SK-N-SH (cell line): ENCODE measurements around the gene GATAD2A. TPM values are rescaled to one million over a fixed set of nuclear protein-coding genes. Genes with fewer than 3 reads are reported as not detected.

Experiments used
- CTCF ChIA-PET: fragments of 300-600, 350-600 bp; formaldehyde crosslinking; extraction: SDS; loops from one replicate; lab custom pipeline; 2021; lab: Yijun Ruan, JAX
- POLR2A ChIA-PET: fragments of 350-600 bp; sonication (Branson Sonifier 250); formaldehyde crosslinking; extraction: SDS; loops from one replicate; lab custom pipeline; 2020; ENCODE audit warnings: antibody characterized with exemption, inconsistent platforms; lab: Yijun Ruan, JAX
- DNase-seq: peaks from one replicate; pipeline ENCODE4 v3.0.0; 2012
- H2AFZ ChIP-seq: fragments of 200-600 bp; sonication (generic); 2 replicates; pipeline ENCODE4 v1.8.1; 2016; ENCODE audit warnings: antibody characterized with exemption, mild to moderate bottlenecking, low read depth
- H3F3A ChIP-seq: fragments of 200-600 bp; sonication (generic); replicated peaks from 2 replicates; pipeline ENCODE3; 2016; ENCODE audit warnings: antibody characterized with exemption, mild to moderate bottlenecking; ENCODE audit not compliant: insufficient read depth
- H3K27ac ChIP-seq, 2 experiments: fragments of 200-500 bp in 1 of 2; fragments of 200-600 bp in 1 of 2; sonication (Bioruptor generic) in 1 of 2; sonication (generic), shearing (Covaris generic) in 1 of 2; 2 replicates each; pipeline versions ENCODE4 v1.5.1 to v1.6.1; 2014 to 2016; ENCODE audit warnings: low read depth in 2 of 2, inconsistent platforms in 1 of 2, low read length in 1 of 2, mild to moderate bottlenecking in 1 of 2, mixed read lengths in 1 of 2
- H3K27me3 ChIP-seq: fragments of 200-600 bp; sonication (generic), shearing (Covaris generic); 2 replicates; pipeline ENCODE4 v1.6.1; 2016; ENCODE audit warnings: mixed run types; ENCODE audit not compliant: insufficient read depth
- H3K36me3 ChIP-seq, 2 experiments: fragments of 200-500 bp in 1 of 2; fragments of 200-600 bp in 1 of 2; sonication (Bioruptor generic) in 1 of 2; sonication (generic) in 1 of 2; replicated peaks in 1 of 2; 2 replicates each; pipeline versions ENCODE3 to v1.5.1; 2014 to 2016; ENCODE audit warnings: low read length in 1 of 2, mild to moderate bottlenecking in 1 of 2; ENCODE audit not compliant: insufficient read depth in 2 of 2, control insufficient read depth in 1 of 2
- H3K4me1 ChIP-seq, 2 experiments: fragments of 200-500 bp in 1 of 2; fragments of 200-600 bp in 1 of 2; sonication (Bioruptor generic) in 1 of 2; sonication (generic), shearing (Covaris generic) in 1 of 2; 2 replicates each; pipeline versions ENCODE4 v1.5.1 to v1.6.1; 2014 to 2016; ENCODE audit warnings: low read depth in 1 of 2, low read length in 1 of 2, mixed run types in 1 of 2; ENCODE audit not compliant: insufficient read depth in 2 of 2, control insufficient read depth in 1 of 2
- H3K4me2 ChIP-seq: fragments of 200-600 bp; sonication (generic), shearing (Covaris generic); 2 replicates; pipeline ENCODE4 v1.6.1; 2017; ENCODE audit warnings: mixed run types
- H3K4me3 ChIP-seq, 2 experiments: fragments of 200-500 bp in 1 of 2; fragments of 200-600 bp in 1 of 2; sonication (Bioruptor generic) in 1 of 2; sonication (generic), shearing (Covaris generic) in 1 of 2; 2 replicates each; pipeline versions ENCODE4 v1.5.1 to v1.8.1; 2014 to 2016; ENCODE audit warnings: low read depth in 2 of 2, inconsistent platforms in 1 of 2, low read length in 1 of 2, mild to moderate bottlenecking in 1 of 2, mixed read lengths in 1 of 2, moderate library complexity in 1 of 2
- H3K79me2 ChIP-seq: fragments of 200-600 bp; sonication (generic); 2 replicates; pipeline ENCODE4 v1.8.1; 2017; ENCODE audit warnings: mild to moderate bottlenecking; ENCODE audit not compliant: insufficient read depth
- H3K9ac ChIP-seq: fragments of 200-600 bp; sonication (generic); 2 replicates; pipeline ENCODE4 v1.6.1; 2017; ENCODE audit warnings: mixed run types
- H3K9me2 ChIP-seq: fragments of 200-600 bp; sonication (generic); 2 replicates; pipeline ENCODE4 v1.6.1; 2017; ENCODE audit warnings: mixed run types
- H3K9me3 ChIP-seq: fragments of 200-600 bp; sonication (generic); 2 replicates; pipeline ENCODE4 v1.6.1; 2017; ENCODE audit warnings: mixed run types, mild to moderate bottlenecking, moderate library complexity
- H4K20me1 ChIP-seq: fragments of 200-600 bp; sonication (generic); 2 replicates; pipeline ENCODE4 v1.6.1; 2017; ENCODE audit warnings: mild to moderate bottlenecking, mixed run types; ENCODE audit not compliant: insufficient read depth
- EZH2phosphoT487 ChIP-seq: fragments of 200-600 bp; sonication (generic); IDR thresholded peaks from 2 replicates; pipeline ENCODE4 v1.6.1; 2017; ENCODE audit warnings: low read depth, mixed run types, mild to moderate bottlenecking, antibody characterized with exemption, moderate library complexity, borderline replicate concordance
- MXI1 ChIP-seq: IDR thresholded peaks from 2 replicates; pipeline ENCODE4 v1.6.1; 2012; ENCODE audit warnings: mild to moderate bottlenecking, low read depth, low read length, improper control_type of control experiment
- RAD21 ChIP-seq: IDR thresholded peaks from 2 replicates; pipeline ENCODE4 v1.6.1; 2012; ENCODE audit warnings: mild to moderate bottlenecking, low read length
- REST ChIP-seq: IDR thresholded peaks from 2 replicates; pipeline ENCODE4 v1.6.1; 2012; ENCODE audit warnings: mild to moderate bottlenecking, low read depth, low read length, moderate library complexity
- TCF12 ChIP-seq: IDR thresholded peaks from 2 replicates; pipeline ENCODE4 v1.4.0; 2012
- USF2 ChIP-seq: fragments of 150-350 bp; IDR thresholded peaks from 2 replicates; pipeline ENCODE4 v1.6.1; 2017; ENCODE audit warnings: antibody characterized with exemption, low read length, low read depth, borderline replicate concordance
- WGBS: methylation state at CpG from one replicate; pipeline ENCODE4 v1.1.6; 2017; ENCODE audit warnings: low lambda C conversion rate; 5-methylcytosine and 5-hydroxymethylcytosine counted together
- polyA plus RNA-seq, 3 experiments: library from polyadenylated mRNA; depleted of rRNA; stranded (reverse); fragments of >200 nt; gene quantifications; 2 replicates each; pipeline ENCODE4 v1.2.3, GENCODE V29; 2012

GATAD2A gene
- polyA plus RNA-seq, 1 of the 3 experiments (the other 2 are of a cell fraction), result 36.6 TPM

DNA sequence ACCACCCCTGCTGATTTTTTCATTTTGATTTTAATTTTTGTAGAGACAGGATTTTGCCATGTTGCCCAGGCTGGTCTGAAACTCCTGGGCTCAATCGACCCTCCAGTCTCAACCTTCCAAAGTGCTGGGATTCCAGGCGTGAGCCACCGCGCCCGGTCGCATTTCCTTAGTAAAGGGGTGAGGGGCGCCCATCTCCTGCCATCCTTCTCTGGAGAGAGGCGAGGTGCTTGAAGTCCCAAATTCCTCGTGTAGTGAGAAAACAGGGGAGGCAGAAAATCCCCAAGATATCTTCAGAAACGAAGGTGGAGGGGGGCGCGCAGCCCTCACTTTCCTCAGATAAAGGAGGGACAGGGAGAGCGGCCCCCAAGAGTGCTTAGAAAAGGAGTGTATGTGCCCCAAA, 21.0 kb upstream of the GATAD2A start:
- DNase-seq, result no peak

More for the DNA sequence above, 21.0 kb upstream of the GATAD2A start:
- Histone ChIP-seq H3K9me3 (no peaks in the 10 kb centered on the region), H3K9me2 (no peaks in the 10 kb centered on the region)
- TF ChIP-seq REST (no peak), EZH2phosphoT487 (no peak), RAD21 (no peak), USF2 (no peak), MXI1 (no peak), TCF12 (no peak)
- TF ChIP-seq, all 33 proteins: peak for 0
- CTCF ChIA-PET, result interaction anchor here (0.7 to 1.3 kb wide), 2 partner anchors 104 to 106 kb away, joined by 3 to 4 read pairs; no protein-coding TSS in a partner anchor
- H4K20me1 ChIP-seq, result no peaks in the 10 kb centered on the region
- H3K27ac ChIP-seq, result no peak overlapping the region
- peak overlapping the region; percentile 49 to 59; a peak in 3 of 4 replicates for H3K4me3 ChIP-seq
- peak overlapping the region; percentile 72; the same call in 1 of the 2 replicates for H3K9ac ChIP-seq
- POLR2A ChIA-PET, result interaction anchor here (0.7 to 0.9 kb wide), 2 partner anchors 18 to 132 kb away, joined by 3 read pairs; partner anchors contain the start of gene NDUFA13
- H3K4me1 ChIP-seq, result peaks cover 0 to 15% of the 10 kb centered on the region in 2 experiments; a peak in 1 of 4 replicates
- H3K79me2 ChIP-seq, result peaks cover 35% of the 10 kb centered on the region
- H3K27me3 ChIP-seq, result no peaks in the 10 kb centered on the region
- no peaks in the 10 kb centered on the region for H3K36me3 ChIP-seq
- peaks cover 5% of the 10 kb centered on the region for H3F3A ChIP-seq
- peak overlapping the region; percentile 86; the same call in 1 of the 2 replicates for H2AFZ ChIP-seq
- peak overlapping the region; percentile 82 for H3K4me2 ChIP-seq
- WGBS, result 94% methylated on average over 13 of the region's 13 CpGs
